HepG2 (cell line): ENCODE data around the gene ACSM5. TPM values are rescaled to one million over a fixed set of nuclear protein-coding genes. Genes with fewer than 3 reads are reported as not detected.
A peak's percentile ranks its signal among the peaks of the same experiment; 100 is the strongest.

Experiments
- AHDC1 ChIP-seq: sonication (generic); formaldehyde crosslinking; IDR thresholded peaks from 2 replicates; pipeline ENCODE4 v1.5.1; 2020; ENCODE audit warnings: mild to moderate bottlenecking, missing genetic modification reagents, borderline replicate concordance
- DMTF1 ChIP-seq: sonication (generic); formaldehyde crosslinking; IDR thresholded peaks from 2 replicates; pipeline ENCODE4 v1.4.0; 2020; ENCODE audit warnings: mild to moderate bottlenecking, missing genetic modification reagents
- ELF1 ChIP-seq: sonication (generic); formaldehyde crosslinking; IDR thresholded peaks from 2 replicates; pipeline ENCODE4 v1.4.0; 2020; ENCODE audit warnings: missing genetic modification reagents
- HDAC1 ChIP-seq: sonication (generic); formaldehyde crosslinking; IDR thresholded peaks from 2 replicates; pipeline ENCODE4 v1.5.1; 2020; ENCODE audit warnings: mild to moderate bottlenecking, missing genetic modification reagents
- PHF21A ChIP-seq: sonication (generic); formaldehyde crosslinking; IDR thresholded peaks from 2 replicates; pipeline ENCODE4 v1.5.0; 2020; ENCODE audit warnings: mild to moderate bottlenecking, missing genetic modification reagents
- SOX13 ChIP-seq, 3 experiments: fragments of 450-650 bp in 1 of 3; sonication (generic) in 1 of 3; formaldehyde crosslinking in 1 of 3; IDR thresholded peaks in 2 of 3; conservative IDR thresholded peaks in 1 of 3; 2 replicates each; pipeline versions ENCODE4 v1.5.0 to v1.6.1; 2016 to 2020; ENCODE audit warnings: antibody characterized with exemption in 1 of 3, mild to moderate bottlenecking in 1 of 3, missing compliant biosample characterization in 1 of 3, missing genetic modification reagents in 1 of 3, moderate library complexity in 1 of 3
- TIGD3 ChIP-seq: sonication (generic); formaldehyde crosslinking; IDR thresholded peaks from 2 replicates; pipeline ENCODE4 v1.5.1; 2020; ENCODE audit warnings: mild to moderate bottlenecking, missing genetic modification reagents, borderline replicate concordance
- ZNF446 ChIP-seq: sonication (generic); formaldehyde crosslinking; IDR thresholded peaks from 2 replicates; pipeline ENCODE4 v1.5.0; 2020; ENCODE audit warnings: mild to moderate bottlenecking, missing genetic modification reagents
- ZNF615 ChIP-seq: sonication (generic); formaldehyde crosslinking; IDR thresholded peaks from 2 replicates; pipeline ENCODE4 v1.5.0; 2020; ENCODE audit warnings: mild to moderate bottlenecking, missing genetic modification reagents, borderline replicate concordance
- ZNF646 ChIP-seq: sonication (generic); formaldehyde crosslinking; IDR thresholded peaks from 2 replicates; pipeline ENCODE4 v1.9.0; 2021; ENCODE audit warnings: mild to moderate bottlenecking, missing genetic modification reagents
- polyA plus RNA-seq, 8 experiments: library from polyadenylated mRNA; depleted of rRNA in 3 of 8; stranded (reverse) in 7 of 8; unstranded in 1 of 8; fragments of >200 nt; fragmentation: Illumina TruSeq in 4 of 8; extraction: Trizol in 4 of 8; gene quantifications; 2 replicates each; pipeline versions ENCODE4 v1.2.1 to v1.2.3, GENCODE V29; 2011 to 2016; ENCODE audit warnings: low read depth in 4 of 8, missing spikeins in 1 of 8, mixed read lengths in 1 of 8; ENCODE audit not compliant: insufficient read depth in 1 of 8
- total RNA-seq, 5 experiments: library from RNA; depleted of rRNA; stranded (reverse); fragments of >200 nt; fragmentation: Illumina TruSeq; extraction: Trizol; gene quantifications; 2 replicates each; pipeline ENCODE4 v1.2.3, GENCODE V29; 2016; ENCODE audit warnings: low read depth in 1 of 5

The ACSM5 gene
- total and polyA plus RNA-seq, 2 of the 13 experiments (the other 11 are each of a cell fraction or from before 2014, with no cell fraction given), result 9.1 to 15.0 TPM

GRCh38 chr16:20401475-20402016, 7.8 kb upstream of the ACSM5 start (continued):
- TF ChIP-seq AHDC1 (CRISPR knock-in tag), result no peak
- TF ChIP-seq ZNF646 (CRISPR knock-in tag), result 0 out of 2 replicates have a peak, but pooled peaks have one; percentile 14
- TF ChIP-seq ELF1 (CRISPR knock-in tag), result peak; percentile 65
- TF ChIP-seq HDAC1 (CRISPR knock-in tag), result 0 out of 2 replicates have a peak, but pooled peaks have one; percentile 15
- TF ChIP-seq ZNF446 (CRISPR knock-in tag), result 0 out of 2 replicates have a peak, but pooled peaks have one; percentile 46
- no peak for TF ChIP-seq PHF21A (CRISPR knock-in tag)
- no peak for TF ChIP-seq TIGD3 (CRISPR knock-in tag)
- TF ChIP-seq ZNF615, result no peak
- TF ChIP-seq SOX13 (IDR thresholded peaks at IDR 0.05), result no peak
- TF ChIP-seq SOX13 (CRISPR knock-in tag; conservative IDR thresholded peaks at IDR 0.05 in 1 of 2, IDR thresholded peaks at IDR 0.05 in 1 of 2), result 0 out of 4 replicates have a peak, but pooled peaks of 1 of the 2 experiments have one; percentile 21
- TF ChIP-seq DMTF1 (CRISPR knock-in tag), result no peak
